Measurements from ENCODE around the gene TNS1. TPM values are rescaled to one million over a fixed set of nuclear protein-coding genes. Genes with fewer than 3 reads are reported as not detected.
"Not testable (repeated sequence)": the region's sequence is repeated elsewhere in the genome, so short reads cannot be mapped to it uniquely, and the experiment has no call there.

Gene TNS1
- total and polyA plus RNA-seq, 2 experiments from 2014 or later, result 81.6 to 99.3 TPM

GRCh38 chr2:218019411-218020060 is 16.7 kb upstream of the TNS1 start:
- in situ Hi-C loops (cut with MboI), result no loop called here
- no peaks in the 10 kb centered on the region for H3K27me3 ChIP-seq (replicated peaks; ENCODE audit: insufficient read depth)
- no peaks in the 10 kb centered on the region for H3F3A ChIP-seq (ENCODE audit: insufficient read depth)
- H3K9ac ChIP-seq, result no peak overlapping the region
- H3K9me2 ChIP-seq (ENCODE audit: insufficient read depth), result no peaks in the 10 kb centered on the region
- H3K4me3 ChIP-seq, result no peak overlapping the region
- no peak for DNase-seq
- H4K20me1 ChIP-seq (ENCODE audit: insufficient read depth), result no peaks in the 10 kb centered on the region
- H3K36me3 ChIP-seq (ENCODE audit: low read depth), result no peaks in the 10 kb centered on the region
- no peaks in the 10 kb centered on the region for H3K4me1 ChIP-seq (ENCODE audit: insufficient read depth)
- no peaks in the 10 kb centered on the region for H3K9me3 ChIP-seq (ENCODE audit: low read depth)
- H3K4me2 ChIP-seq (ENCODE audit: unreplicated experiment), result no peak overlapping the region
- H3K79me2 ChIP-seq (ENCODE audit: insufficient read depth), result no peaks in the 10 kb centered on the region
- H2AFZ ChIP-seq, result no peak overlapping the region
- H3K27ac ChIP-seq, result no peak overlapping the region
- WGBS, 2 experiments (ENCODE audit: low coverage in 1 of 2, low lambda C conversion rate in 2 of 2, missing lambda C conversion rate in 2 of 2), result 83 to 85% methylated on average over 5 to 7 of the region's 7 CpGs
- TF ChIP-seq EZH2 (IDR thresholded peaks at IDR 0.05; ENCODE audit: insufficient read depth, poor library complexity, severe bottlenecking) (no peak), EZH2phosphoT487 (IDR thresholded peaks at IDR 0.05; ENCODE audit: insufficient read depth, low read depth) (no peak)

- H3F3A ChIP-seq (ENCODE audit: insufficient read depth); H3K9ac ChIP-seq; H3K79me2 ChIP-seq (ENCODE audit: insufficient read depth); H3K27ac ChIP-seq; H4K20me1 ChIP-seq (ENCODE audit: insufficient read depth); H3K9me3 ChIP-seq (ENCODE audit: low read depth); H2AFZ ChIP-seq; in situ Hi-C loops (cut with MboI); H3K4me2 ChIP-seq (ENCODE audit: unreplicated experiment); H3K36me3 ChIP-seq (ENCODE audit: low read depth); H3K4me3 ChIP-seq; H3K9me2 ChIP-seq (ENCODE audit: insufficient read depth); H3K27me3 ChIP-seq (replicated peaks; ENCODE audit: insufficient read depth); H3K4me1 ChIP-seq (ENCODE audit: insufficient read depth); DNase-seq: not testable (repeated sequence)
- WGBS, 2 experiments (ENCODE audit: low coverage in 1 of 2, low lambda C conversion rate in 2 of 2, missing lambda C conversion rate in 2 of 2), result 85 to 93% methylated on average over 4 of the region's 4 CpGs
These were observed 16.0 kb upstream of the TNS1 start for GRCh38 chr2:218018842-218019125.

DNA sequence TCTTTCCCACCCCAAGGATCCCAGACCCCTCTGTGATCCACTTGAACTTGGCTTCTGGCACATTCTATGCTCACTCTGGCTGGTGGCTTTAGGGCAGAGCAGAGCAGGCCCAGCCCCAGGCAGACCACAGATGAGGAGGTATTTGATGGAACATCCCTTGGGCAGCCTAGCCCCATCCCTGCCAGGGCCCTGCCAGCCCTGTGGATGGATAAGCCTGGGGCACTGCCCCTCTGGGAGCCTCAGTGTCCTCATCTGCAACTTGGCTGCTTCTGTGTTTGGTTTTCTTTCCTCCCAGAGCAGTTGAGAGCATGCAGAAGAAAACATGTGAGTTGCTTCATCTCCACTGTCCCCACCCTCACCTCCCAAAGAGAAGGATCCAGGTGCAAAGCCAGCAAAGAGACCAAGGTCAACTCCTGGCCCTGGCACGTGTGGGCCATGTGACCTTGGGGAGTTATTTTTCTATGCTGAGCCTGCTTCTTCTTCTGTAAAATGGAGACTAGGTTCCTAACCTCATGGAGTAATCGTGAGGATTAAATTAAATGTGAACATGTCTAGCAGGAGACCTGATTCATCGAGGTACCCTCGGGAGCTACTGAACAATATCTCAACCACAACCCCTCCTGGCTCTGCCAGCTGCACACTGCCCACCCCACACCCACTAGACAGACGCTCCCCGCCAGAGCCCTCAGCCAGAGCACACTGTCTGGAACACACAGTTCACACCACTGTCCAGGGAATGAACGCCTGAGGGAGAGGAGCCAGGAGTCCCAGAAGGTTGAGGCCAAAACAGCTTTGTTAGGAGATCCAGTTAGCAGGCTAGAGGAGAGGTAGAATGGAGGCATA is 14.6 kb upstream of the TNS1 start:
- Histone ChIP-seq H3K4me2 (ENCODE audit: unreplicated experiment) (no peak overlapping the region), H3K4me3 (no peak overlapping the region), H3K9me3 (ENCODE audit: low read depth) (no peaks in the 10 kb centered on the region), H3K4me1 (ENCODE audit: insufficient read depth) (no peaks in the 10 kb centered on the region), H3K79me2 (ENCODE audit: insufficient read depth) (no peaks in the 10 kb centered on the region), H3F3A (ENCODE audit: insufficient read depth) (no peaks in the 10 kb centered on the region), H3K9ac (no peak overlapping the region), H3K36me3 (ENCODE audit: low read depth) (no peaks in the 10 kb centered on the region), H2AFZ (no peak overlapping the region), H3K27ac (no peak overlapping the region), H4K20me1 (ENCODE audit: insufficient read depth) (no peaks in the 10 kb centered on the region), H3K9me2 (ENCODE audit: insufficient read depth) (no peaks in the 10 kb centered on the region), H3K27me3 (replicated peaks; ENCODE audit: insufficient read depth) (no peaks in the 10 kb centered on the region)
- TF ChIP-seq EZH2 (IDR thresholded peaks at IDR 0.05; ENCODE audit: insufficient read depth, poor library complexity, severe bottlenecking), result no peak
- no peak for TF ChIP-seq EZH2phosphoT487 (IDR thresholded peaks at IDR 0.05; ENCODE audit: insufficient read depth, low read depth)
- no peak for DNase-seq
- in situ Hi-C loops (cut with MboI), result no loop called here
- WGBS, 2 experiments (ENCODE audit: low coverage in 1 of 2, low lambda C conversion rate in 2 of 2, missing lambda C conversion rate in 2 of 2), result 48 to 51% methylated on average over 7 of the region's 7 CpGs

DNA sequence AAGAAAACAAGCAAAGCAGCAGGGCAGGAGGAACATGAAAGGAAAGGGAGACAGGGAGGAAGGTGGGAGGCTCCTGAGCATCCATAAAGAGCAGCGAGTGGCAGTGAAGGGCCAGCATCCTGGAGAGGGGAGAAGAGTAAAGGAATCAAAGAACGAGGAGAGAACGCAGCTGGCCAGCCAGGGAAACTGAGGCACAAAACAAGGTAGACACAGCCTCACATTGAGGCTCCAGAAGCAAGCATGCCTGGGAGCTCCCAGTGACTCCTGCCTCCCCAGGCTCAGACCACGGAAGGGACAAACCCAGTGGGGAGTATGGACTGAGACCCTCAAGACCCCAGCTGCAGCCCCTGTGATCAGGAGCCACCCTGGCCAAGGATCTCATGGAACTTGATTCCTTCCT is 14.0 kb upstream of the TNS1 start:
- Histone ChIP-seq H3K9me3 (ENCODE audit: low read depth) (no peaks in the 10 kb centered on the region), H3K27ac (no peak overlapping the region), H3K79me2 (ENCODE audit: insufficient read depth) (no peaks in the 10 kb centered on the region), H3F3A (ENCODE audit: insufficient read depth) (no peaks in the 10 kb centered on the region), H3K9me2 (ENCODE audit: insufficient read depth) (no peaks in the 10 kb centered on the region), H3K9ac (no peak overlapping the region), H3K4me2 (ENCODE audit: unreplicated experiment) (no peak overlapping the region), H2AFZ (no peak overlapping the region), H3K4me3 (no peak overlapping the region), H3K36me3 (ENCODE audit: low read depth) (no peaks in the 10 kb centered on the region), H3K4me1 (ENCODE audit: insufficient read depth) (no peaks in the 10 kb centered on the region), H3K27me3 (replicated peaks; ENCODE audit: insufficient read depth) (no peaks in the 10 kb centered on the region), H4K20me1 (ENCODE audit: insufficient read depth) (no peaks in the 10 kb centered on the region)
- TF ChIP-seq EZH2phosphoT487 (IDR thresholded peaks at IDR 0.05; ENCODE audit: insufficient read depth, low read depth), result no peak
- no peak for TF ChIP-seq EZH2 (IDR thresholded peaks at IDR 0.05; ENCODE audit: insufficient read depth, poor library complexity, severe bottlenecking)
- no peak for DNase-seq
- WGBS, 2 experiments (ENCODE audit: low coverage in 1 of 2, low lambda C conversion rate in 2 of 2, missing lambda C conversion rate in 2 of 2), result 96 to 97% methylated on average over 4 of the region's 4 CpGs
- in situ Hi-C loops (cut with MboI), result no loop called here

All from GM23248 (cell line).